ENCODE results near the gene ATP8A2.

ATP8A2 gene

DNA sequence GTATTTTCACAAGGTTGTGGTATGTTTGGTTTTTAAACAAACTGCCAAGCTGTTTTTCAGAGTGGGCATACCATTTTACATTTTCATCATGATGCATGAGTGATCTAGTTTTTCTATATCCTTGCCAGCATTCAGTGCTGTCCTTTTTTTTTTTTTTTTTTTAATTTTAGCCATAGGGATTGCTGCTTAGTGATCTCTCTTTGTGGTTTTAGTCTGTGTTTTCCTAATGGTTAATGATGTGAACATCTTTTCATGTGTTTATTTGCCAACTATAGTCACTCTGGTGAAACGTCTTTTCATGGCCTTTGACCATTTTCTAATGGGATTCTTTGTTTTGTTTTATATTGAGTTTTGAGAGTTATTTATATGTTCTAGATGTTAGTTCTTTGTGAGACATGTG, 620.3 kb downstream of the ATP8A2 start:
- no peak for TF ChIP-seq CTCF (IDR thresholded peaks at IDR 0.05)
- no peak for TF ChIP-seq ZFX (IDR thresholded peaks at IDR 0.05; ENCODE audit: borderline replicate concordance)
- H3K27ac ChIP-seq, result no peak overlapping the region

DNA sequence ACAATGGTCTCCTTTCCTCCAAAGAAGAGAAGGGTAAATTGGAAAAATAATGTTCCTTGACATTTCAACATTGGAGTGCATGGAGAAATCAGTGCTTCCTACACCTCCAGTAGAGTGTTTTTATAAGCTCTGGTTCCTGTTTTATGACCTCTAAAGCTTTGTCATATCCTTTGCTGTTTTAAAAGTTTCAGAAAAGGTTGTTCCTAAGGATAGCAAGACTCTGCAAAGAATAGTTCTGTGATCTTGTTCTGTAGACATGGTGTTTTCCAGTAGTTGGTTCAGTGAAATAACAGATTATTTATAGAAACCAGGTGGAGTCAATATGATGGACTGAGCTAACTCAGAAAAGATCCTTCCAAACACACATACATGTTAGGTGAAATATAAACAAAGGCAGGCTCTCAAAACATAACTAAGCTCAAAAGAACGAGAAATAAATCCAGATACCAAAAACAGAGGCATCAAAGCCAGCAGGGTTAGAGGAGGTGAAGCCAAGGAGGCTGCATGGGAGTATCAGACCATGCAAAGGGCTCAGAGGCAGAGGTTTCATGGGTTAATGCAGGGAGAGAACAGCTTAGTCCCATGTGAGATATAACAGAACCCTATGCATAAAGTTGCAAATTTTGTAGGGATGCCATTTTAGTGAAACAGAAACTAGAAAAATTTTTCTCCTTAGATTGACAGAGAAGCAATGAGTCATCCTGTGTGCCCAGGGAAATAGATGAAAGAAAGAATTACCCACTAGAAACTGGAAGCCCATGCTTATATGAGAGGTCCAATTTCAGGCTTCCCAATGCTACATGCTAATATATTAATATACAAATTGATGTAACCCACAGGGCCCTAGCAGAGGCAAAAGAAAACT, 635.7 kb downstream of the ATP8A2 start:
- no peak overlapping the region for H3K27ac ChIP-seq
- TF ChIP-seq CTCF (IDR thresholded peaks at IDR 0.05) (no peak), ZFX (IDR thresholded peaks at IDR 0.05; ENCODE audit: borderline replicate concordance) (no peak)

DNA sequence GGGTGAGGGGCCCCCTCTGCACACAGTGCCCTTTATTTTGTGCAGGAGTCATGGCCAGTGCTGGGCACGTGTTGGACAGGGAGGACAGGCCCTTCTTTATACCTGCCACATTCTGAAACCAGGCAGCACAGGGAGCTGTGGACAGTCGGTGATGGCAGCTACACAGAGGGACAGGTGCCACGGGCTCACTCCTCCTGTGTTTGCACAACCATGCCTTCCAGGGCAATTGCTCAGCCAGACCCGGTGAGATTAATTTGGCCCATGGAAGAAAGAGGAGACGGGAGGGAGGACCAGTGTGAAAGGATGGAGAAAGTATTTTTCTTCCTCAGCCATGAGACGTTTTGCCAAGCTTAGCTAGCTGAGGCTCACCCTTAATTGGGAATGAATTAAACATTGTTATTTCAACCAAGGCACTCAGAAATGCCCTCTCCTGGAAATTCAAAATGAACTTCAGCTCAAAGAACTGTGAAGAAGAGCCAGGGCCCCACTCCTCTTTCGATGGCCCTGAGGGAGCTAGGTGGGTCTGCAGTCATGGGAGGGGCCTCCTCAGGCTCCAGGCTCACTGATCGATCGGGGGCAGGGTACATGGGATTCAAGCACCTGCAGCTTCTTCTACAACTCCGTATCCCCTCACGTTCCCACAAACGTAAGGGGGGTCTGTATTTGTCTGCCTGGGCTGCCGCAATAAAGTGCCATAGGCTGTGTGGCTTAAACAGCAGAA, 638.9 kb downstream of the ATP8A2 start:
- H3K27ac ChIP-seq, result no peak overlapping the region
- TF ChIP-seq CTCF (IDR thresholded peaks at IDR 0.05) (no peak), ZFX (IDR thresholded peaks at IDR 0.05; ENCODE audit: borderline replicate concordance) (no peak)

GRCh38 chr13:26011208-26011573, 639.4 kb downstream of the ATP8A2 start:
- no peak overlapping the region for H3K27ac ChIP-seq
- TF ChIP-seq CTCF (IDR thresholded peaks at IDR 0.05), result no peak
- TF ChIP-seq ZFX (IDR thresholded peaks at IDR 0.05; ENCODE audit: borderline replicate concordance), result no peak

DNA sequence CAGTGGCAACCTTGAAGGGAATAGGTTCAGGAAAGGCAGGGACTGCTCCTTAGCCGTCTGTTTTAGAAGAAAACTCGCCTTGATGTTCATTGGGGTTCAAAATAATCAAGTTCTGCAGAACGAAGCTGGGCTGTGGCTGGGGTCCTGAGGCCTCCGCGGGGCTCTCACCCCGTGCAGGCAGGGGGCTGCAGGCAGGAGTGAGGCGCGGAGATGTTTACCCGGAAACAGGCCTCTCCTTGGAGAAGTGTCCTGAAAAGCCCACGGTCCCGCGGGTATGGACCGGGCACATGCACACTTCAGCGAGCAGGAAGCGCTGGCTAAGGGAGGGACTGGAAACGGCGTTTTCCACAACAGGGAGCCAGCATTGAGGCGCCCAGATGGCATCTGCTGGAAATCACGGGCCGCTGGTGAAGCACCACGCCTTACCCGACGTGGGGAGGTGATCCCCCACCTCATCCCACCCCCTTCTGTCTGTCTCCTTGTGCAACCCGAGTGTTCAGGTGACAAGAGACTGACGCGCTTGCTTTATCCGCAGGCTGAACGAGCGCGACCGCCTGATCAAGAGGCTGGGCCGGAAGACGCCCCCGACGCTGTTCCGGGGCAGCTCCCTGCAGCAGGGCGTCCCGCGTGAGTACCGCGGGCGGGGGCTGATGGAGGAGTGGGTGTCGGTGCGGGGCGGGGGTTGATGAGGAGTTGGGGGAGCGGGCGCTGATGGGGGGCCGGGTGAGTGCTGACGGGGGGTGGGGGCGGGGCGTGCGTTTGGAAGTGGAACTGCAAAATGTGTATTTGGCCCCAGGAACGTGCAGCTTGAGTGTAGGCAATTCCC, 640.4 kb downstream of the ATP8A2 start:
- H3K27ac ChIP-seq, result no peak overlapping the region
- TF ChIP-seq ZFX (IDR thresholded peaks at IDR 0.05; ENCODE audit: borderline replicate concordance) (no peak), CTCF (IDR thresholded peaks at IDR 0.05) (no peak)

DNA sequence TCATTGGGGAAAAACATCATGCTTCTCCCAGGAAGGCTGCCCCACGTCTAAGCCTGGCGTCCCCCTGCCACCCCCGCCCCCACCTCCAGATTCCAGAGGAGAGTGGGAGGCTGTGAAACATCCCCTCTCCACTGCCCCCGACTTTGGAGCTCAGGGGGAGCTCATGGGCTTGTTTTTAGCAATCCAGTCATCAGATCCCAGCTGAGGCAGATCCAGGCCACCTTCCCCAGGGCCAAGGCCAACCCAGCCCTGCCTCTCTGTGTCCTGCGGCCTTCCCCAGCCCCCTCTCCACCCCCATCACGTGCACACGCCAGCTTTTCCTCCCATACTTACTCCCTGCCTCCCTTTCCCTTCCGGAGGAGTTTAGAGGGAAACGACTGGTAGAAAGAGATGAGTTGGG, 641.2 kb downstream of the ATP8A2 start:
- H3K27ac ChIP-seq, result no peak overlapping the region
- TF ChIP-seq ZFX (IDR thresholded peaks at IDR 0.05; ENCODE audit: borderline replicate concordance), result no peak
- no peak for TF ChIP-seq CTCF (IDR thresholded peaks at IDR 0.05)

Measured in 22Rv1 (cell line).